ENCODE data around the gene GREB1. TPM values are rescaled to one million over a fixed set of nuclear protein-coding genes. Genes with fewer than 3 reads are reported as not detected.

The GREB1 gene
- total RNA-seq, 4 donors from 2014 or later, result 3.1 to 8.8 (median 6.5) TPM

- WGBS, 2 donors (ENCODE audit: low coverage in 1 of 2), result 80 to 95% methylated on average over 1 to 28 of the region's 53 CpGs
Observed at GRCh38 chr2:11592671-11593574, 59.1 kb downstream of the GREB1 start.

GRCh38 chr2:11596801-11597200 lies 63.0 kb downstream of the GREB1 start:
- TF ChIP-seq EP300 (IDR thresholded peaks at IDR 0.05), result no peak
- TF ChIP-seq POLR2A (IDR thresholded peaks at IDR 0.05), result no peak
- no peak for TF ChIP-seq POLR2AphosphoS5 (IDR thresholded peaks at IDR 0.05)
- no peak for TF ChIP-seq CTCF (IDR thresholded peaks at IDR 0.05)

More at GRCh38 chr2:11592671-11593574, 59.1 kb downstream of the GREB1 start:
- H3K27me3 ChIP-seq, result peaks cover 15% of the 10 kb centered on the region
- ATAC-seq, result no peak
- no peaks in the 10 kb centered on the region for H3K4me1 ChIP-seq
- H3K9me3 ChIP-seq, result no peaks in the 10 kb centered on the region
- no peak for TF ChIP-seq POLR2A (IDR thresholded peaks at IDR 0.05)
- TF ChIP-seq EP300 (IDR thresholded peaks at IDR 0.05), result no peak
- TF ChIP-seq POLR2AphosphoS5 (IDR thresholded peaks at IDR 0.05), result no peak
- no peak for TF ChIP-seq CTCF (IDR thresholded peaks at IDR 0.05)
- no peak overlapping the region for H3K27ac ChIP-seq
- peaks cover 0 to 6% of the 10 kb centered on the region in 2 donors for H3K36me3 ChIP-seq
- no peak overlapping the region for H3K4me3 ChIP-seq

GRCh38 chr2:11597538-11598225 lies 63.8 kb downstream of the GREB1 start:
- no peak for TF ChIP-seq CTCF (IDR thresholded peaks at IDR 0.05)
- TF ChIP-seq POLR2AphosphoS5 (IDR thresholded peaks at IDR 0.05), result no peak
- TF ChIP-seq POLR2A (IDR thresholded peaks at IDR 0.05), result no peak
- TF ChIP-seq EP300 (IDR thresholded peaks at IDR 0.05), result no peak
- WGBS, 2 donors (ENCODE audit: low coverage in 1 of 2), result 78 to 88% methylated on average over 4 of the region's 10 CpGs
- Histone ChIP-seq H3K27ac (no peak overlapping the region), H3K9me3 (no peaks in the 10 kb centered on the region), H3K27me3 (no peaks in the 10 kb centered on the region), H3K36me3 (peaks cover 0 to 18% of the 10 kb centered on the region in 2 donors), H3K4me1 (no peaks in the 10 kb centered on the region), H3K4me3 (no peak overlapping the region)
- no peak for ATAC-seq

More at GRCh38 chr2:11596801-11597200, 63.0 kb downstream of the GREB1 start:
- Histone ChIP-seq H3K4me3 (no peak overlapping the region), H3K27ac (no peak overlapping the region), H3K9me3 (no peaks in the 10 kb centered on the region), H3K27me3 (no peaks in the 10 kb centered on the region), H3K36me3 (peaks cover 0 to 18% of the 10 kb centered on the region in 2 donors), H3K4me1 (no peaks in the 10 kb centered on the region)
- no peak for ATAC-seq
- WGBS, 2 donors (ENCODE audit: low coverage in 1 of 2), result 89 to 100% methylated on average over 2 to 9 of the region's 10 CpGs

- no peak for ATAC-seq
- 49 to 59% methylated on average over 5 to 6 of the region's 9 CpGs for WGBS, 2 donors (ENCODE audit: low coverage in 1 of 2)
- peaks cover 0 to 18% of the 10 kb centered on the region in 2 donors for H3K36me3 ChIP-seq
Observed at GRCh38 chr2:11598228-11598731, 64.4 kb downstream of the GREB1 start.

More at GRCh38 chr2:11598228-11598731, 64.4 kb downstream of the GREB1 start:
- Histone ChIP-seq H3K9me3 (no peaks in the 10 kb centered on the region), H3K4me1 (no peaks in the 10 kb centered on the region), H3K4me3 (no peak overlapping the region), H3K27me3 (no peaks in the 10 kb centered on the region), H3K27ac (no peak overlapping the region)
- TF ChIP-seq POLR2AphosphoS5 (IDR thresholded peaks at IDR 0.05) (no peak), POLR2A (IDR thresholded peaks at IDR 0.05) (no peak), CTCF (IDR thresholded peaks at IDR 0.05) (no peak), EP300 (IDR thresholded peaks at IDR 0.05) (no peak)

All from gastroesophageal sphincter (tissue), 4 donors.